H9 (cell line): ENCODE data around the gene DUSP28. TPM values are rescaled to one million over a fixed set of nuclear protein-coding genes. Genes with fewer than 3 reads are reported as not detected.

Experiments used
- DNase-seq: peaks from one replicate; pipeline ENCODE4 v3.0.0-alpha.2; 2017
- H2AFZ ChIP-seq: one replicate; pipeline ENCODE4 v1.6.1; 2013; ENCODE audit warnings: mild to moderate bottlenecking, low read length, control low read depth, moderate library complexity
- H2AK5ac ChIP-seq: 2 replicates; pipeline ENCODE4 v1.6.1; 2013; ENCODE audit warnings: low read length, control low read depth, mixed read lengths; ENCODE audit not compliant: insufficient read length
- H2BK120ac ChIP-seq: one replicate; pipeline ENCODE4 v1.6.1; 2013; ENCODE audit warnings: low read depth, mild to moderate bottlenecking, low read length, control low read depth, inconsistent platforms; ENCODE audit not compliant: poor library complexity, severe bottlenecking
- H2BK12ac ChIP-seq: 2 replicates; pipeline ENCODE4 v1.6.1; 2013; ENCODE audit warnings: low read length, control low read depth, mixed read lengths, low read depth; ENCODE audit not compliant: insufficient read length
- H2BK15ac ChIP-seq: 2 replicates; pipeline ENCODE4 v1.6.1; 2013; ENCODE audit warnings: low read depth, low read length, control low read depth
- H2BK20ac ChIP-seq: one replicate; pipeline ENCODE4 v1.6.1; 2013; ENCODE audit warnings: low read depth, mild to moderate bottlenecking, low read length, control low read depth, inconsistent platforms; ENCODE audit not compliant: poor library complexity, severe bottlenecking
- H2BK5ac ChIP-seq: 2 replicates; pipeline ENCODE4 v1.6.1; 2013; ENCODE audit warnings: low read length, control low read depth, mixed read lengths; ENCODE audit not compliant: insufficient read length
- H3K14ac ChIP-seq: 2 replicates; pipeline ENCODE4 v1.6.1; 2013; ENCODE audit warnings: low read length, control low read depth; ENCODE audit not compliant: insufficient read depth
- H3K18ac ChIP-seq: 2 replicates; pipeline ENCODE4 v1.6.1; 2013; ENCODE audit warnings: low read depth, mild to moderate bottlenecking, mixed read lengths, low read length, control low read depth; ENCODE audit not compliant: insufficient read length
- H3K23ac ChIP-seq: 2 replicates; pipeline ENCODE4 v1.6.1; 2013; ENCODE audit warnings: low read length, control low read depth, mixed read lengths, low read depth; ENCODE audit not compliant: insufficient read length
- H3K23me2 ChIP-seq: 2 replicates; pipeline ENCODE4 v1.6.1; 2013; ENCODE audit warnings: low read depth, mild to moderate bottlenecking, mixed read lengths, low read length, control low read depth; ENCODE audit not compliant: insufficient read length, poor library complexity, severe bottlenecking
- H3K27ac ChIP-seq: 2 replicates; pipeline ENCODE4 v1.5.1; 2013; ENCODE audit warnings: low read length, control low read depth, mixed read lengths, low read depth; ENCODE audit not compliant: insufficient read length
- H3K27me3 ChIP-seq: 2 replicates; pipeline ENCODE4 v1.6.1; 2013; ENCODE audit warnings: low read length, control low read depth, inconsistent platforms; ENCODE audit not compliant: insufficient read depth
- H3K4ac ChIP-seq: 2 replicates; pipeline ENCODE4 v1.6.1; 2013; ENCODE audit warnings: low read depth, mild to moderate bottlenecking, control low read depth, inconsistent platforms, low read length, moderate library complexity
- H3K4me1 ChIP-seq: 2 replicates; pipeline ENCODE4 v1.6.1; 2013; ENCODE audit warnings: low read length, control low read depth, inconsistent platforms; ENCODE audit not compliant: insufficient read depth
- H3K4me2 ChIP-seq: 2 replicates; pipeline ENCODE4 v1.6.1; 2013; ENCODE audit warnings: low read length, control low read depth, mixed read lengths; ENCODE audit not compliant: insufficient read length, insufficient read depth
- H3K56ac ChIP-seq: 2 replicates; pipeline ENCODE4 v1.6.1; 2013; ENCODE audit warnings: low read depth, mild to moderate bottlenecking, mixed read lengths, low read length, control low read depth; ENCODE audit not compliant: insufficient read length
- H3K79me1 ChIP-seq: 2 replicates; pipeline ENCODE4 v1.6.1; 2013; ENCODE audit warnings: low read depth, mild to moderate bottlenecking, moderate library complexity, low read length, control low read depth, inconsistent platforms; ENCODE audit not compliant: insufficient read depth, poor library complexity, severe bottlenecking
- H3K79me2 ChIP-seq: 2 replicates; pipeline ENCODE4 v1.6.1; 2013; ENCODE audit warnings: low read length, control low read depth, inconsistent platforms; ENCODE audit not compliant: insufficient read depth
- H3K9ac ChIP-seq: 2 replicates; pipeline ENCODE4 v1.6.1; 2013; ENCODE audit warnings: low read length, control low read depth, mixed read lengths; ENCODE audit not compliant: insufficient read length; ENCODE audit errors: extremely low read depth
- H3K9me3 ChIP-seq: one replicate; pipeline ENCODE4 v1.6.1; 2013; ENCODE audit warnings: low read depth, low read length, inconsistent platforms; ENCODE audit not compliant: control insufficient read depth
- H3T11ph ChIP-seq: one replicate; pipeline ENCODE4 v1.6.1; 2013; ENCODE audit warnings: mild to moderate bottlenecking, low read length, control low read depth, inconsistent platforms
- H4K20me1 ChIP-seq: one replicate; pipeline ENCODE4 v1.6.1; 2013; ENCODE audit not compliant: control insufficient read depth, insufficient read length, insufficient read depth
- H4K5ac ChIP-seq: 2 replicates; pipeline ENCODE4 v1.6.1; 2013; ENCODE audit warnings: low read depth, mild to moderate bottlenecking, mixed read lengths, low read length, control low read depth; ENCODE audit not compliant: insufficient read length
- H4K8ac ChIP-seq: replicated peaks from 2 replicates; pipeline ENCODE4 v1.6.1; 2013; ENCODE audit warnings: low read length, control low read depth, mixed read lengths, low read depth; ENCODE audit not compliant: insufficient read length
- H4K91ac ChIP-seq: 2 replicates; pipeline ENCODE4 v1.6.1; 2013; ENCODE audit warnings: low read depth, mild to moderate bottlenecking, moderate library complexity, mixed read lengths, low read length, control low read depth; ENCODE audit not compliant: insufficient read length
- H3K27ac Mint-ChIP-seq, 3 experiments: 2 replicates in 2 of 3; 3 replicates in 1 of 3; pipeline ENCODE4 v1.8.0; 2020 to 2021; ENCODE audit warnings: mixed read lengths in 3 of 3, mild to moderate bottlenecking in 1 of 3, moderate library complexity in 1 of 3
- H3K27me3 Mint-ChIP-seq: 2 replicates; pipeline ENCODE4 v1.8.0; 2021; ENCODE audit warnings: low read depth, mild to moderate bottlenecking, moderate library complexity, mixed read lengths
- H3K36me3 Mint-ChIP-seq, 3 experiments: 2 replicates in 2 of 3; 3 replicates in 1 of 3; pipeline ENCODE4 v1.8.0; 2020 to 2021; ENCODE audit warnings: low read depth in 3 of 3, mixed read lengths in 3 of 3; ENCODE audit not compliant: insufficient read depth in 1 of 3
- H3K4me1 Mint-ChIP-seq, 2 experiments: 2 replicates each; pipeline ENCODE4 v1.8.0; 2020; ENCODE audit warnings: mixed read lengths in 2 of 2
- H3K4me3 Mint-ChIP-seq, 2 experiments: 2 replicates in 1 of 2; 3 replicates in 1 of 2; pipeline ENCODE4 v1.8.0; 2020 to 2021; ENCODE audit warnings: mild to moderate bottlenecking in 2 of 2, mixed read lengths in 2 of 2, moderate library complexity in 1 of 2
- H3K9me3 Mint-ChIP-seq, 2 experiments: 2 replicates in 1 of 2; 3 replicates in 1 of 2; pipeline ENCODE4 v1.8.0; 2020; ENCODE audit warnings: mild to moderate bottlenecking in 2 of 2, mixed read lengths in 2 of 2, moderate library complexity in 1 of 2
- WGBS: extraction: QIAGEN DNeasy Blood & Tissue Kit; methylation state at CpG from one replicate; pipeline ENCODE4 v1.1.7; 2013; ENCODE audit warnings: missing lambda C conversion rate, low lambda C conversion rate, mixed read lengths; ENCODE audit not compliant: insufficient read length; ENCODE audit errors: extremely low coverage; 5-methylcytosine and 5-hydroxymethylcytosine counted together
- total RNA-seq: library from RNA; stranded (reverse); gene quantifications from 2 replicates; pipeline ENCODE4 v1.2.1, GENCODE V29; 2021
- TF ChIP-seq, protein P1 (sequence below): fragments of 200-600 bp; sonication (generic); conservative IDR thresholded peaks from 3 replicates; pipeline ENCODE4 v1.8.0; 2021; ENCODE audit warnings: antibody characterized with exemption, mild to moderate bottlenecking

The DUSP28 gene
- total RNA-seq, 1 experiment from 2014 or later = 1.6 TPM

DNA sequence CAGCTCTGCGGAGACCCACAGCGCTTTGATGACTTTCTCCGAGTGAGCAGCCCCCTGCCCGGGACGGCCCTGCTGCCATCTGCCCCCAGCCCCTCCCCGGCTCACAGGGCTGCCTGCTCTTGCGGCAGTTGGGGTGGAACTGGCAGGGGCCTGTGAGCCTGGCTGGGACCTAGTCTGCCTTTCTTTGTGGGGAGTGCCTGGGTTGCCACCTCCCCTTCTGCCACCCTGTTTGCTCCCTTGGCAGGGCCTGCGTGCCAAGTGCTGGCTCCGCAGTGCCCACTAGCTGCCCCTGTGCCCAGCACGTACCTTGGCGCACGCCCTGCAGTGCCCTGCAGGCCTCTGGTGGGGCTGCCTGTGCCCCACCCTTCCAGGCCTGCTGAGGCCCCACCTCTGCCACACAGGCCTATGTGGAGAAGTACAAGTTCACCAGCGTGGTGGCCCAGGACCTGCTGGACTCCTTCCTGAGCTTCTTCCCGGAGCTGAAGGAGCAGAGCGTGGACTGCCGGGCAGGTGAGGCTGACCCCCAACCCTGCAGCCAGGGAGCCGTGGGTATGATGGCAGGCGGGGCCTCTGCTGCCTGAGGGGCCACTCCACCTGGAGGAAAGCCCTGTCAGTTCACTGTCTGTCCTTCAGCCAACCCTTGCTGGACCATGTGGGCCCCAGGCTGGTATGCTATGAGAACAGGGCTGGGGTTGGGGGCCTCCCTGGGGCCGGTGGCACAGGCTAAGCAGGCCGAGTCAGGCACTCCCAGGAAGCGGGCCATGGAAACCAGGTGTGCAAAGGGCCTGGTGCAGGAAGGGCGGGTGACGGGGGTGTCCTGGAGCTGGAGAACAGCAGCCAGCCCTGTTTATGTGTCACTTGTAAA, 15.2 kb downstream of the DUSP28 start:
- Histone ChIP-seq H3K14ac (no peak overlapping the region), H3K27me3 (no peaks in the 10 kb centered on the region), H4K20me1 (no peaks in the 10 kb centered on the region), H3T11ph (no peak overlapping the region), H3K9me3 (no peaks in the 10 kb centered on the region), H2BK5ac (no peak overlapping the region), H3K18ac (no peak overlapping the region), H3K9ac (no peak overlapping the region), H3K56ac (no peak overlapping the region), H3K4me2 (no peak overlapping the region), H2AK5ac (no peak overlapping the region), H2BK120ac (no peak overlapping the region), H3K27ac (no peak overlapping the region), H4K5ac (no peak overlapping the region), H2BK12ac (no peak overlapping the region), H3K4ac (no peak overlapping the region), H2BK15ac (no peak overlapping the region), H2AFZ (no peak overlapping the region), H3K4me1 (no peaks in the 10 kb centered on the region), H4K8ac (no peak overlapping the region), H4K91ac (no peak overlapping the region), H3K79me1 (no peaks in the 10 kb centered on the region), H3K79me2 (no peaks in the 10 kb centered on the region), H3K23ac (no peak overlapping the region), H2BK20ac (no peak overlapping the region), H3K23me2 (no peaks in the 10 kb centered on the region)
- H3K9me3 Mint-ChIP-seq = no peaks in the 10 kb centered on the region
- H3K4me3 Mint-ChIP-seq = no peak overlapping the region
- H3K27ac Mint-ChIP-seq = no peak overlapping the region
- peaks cover 7 to 8% of the 10 kb centered on the region in 2 experiments for H3K4me1 Mint-ChIP-seq
- TF ChIP-seq, protein P1, sequence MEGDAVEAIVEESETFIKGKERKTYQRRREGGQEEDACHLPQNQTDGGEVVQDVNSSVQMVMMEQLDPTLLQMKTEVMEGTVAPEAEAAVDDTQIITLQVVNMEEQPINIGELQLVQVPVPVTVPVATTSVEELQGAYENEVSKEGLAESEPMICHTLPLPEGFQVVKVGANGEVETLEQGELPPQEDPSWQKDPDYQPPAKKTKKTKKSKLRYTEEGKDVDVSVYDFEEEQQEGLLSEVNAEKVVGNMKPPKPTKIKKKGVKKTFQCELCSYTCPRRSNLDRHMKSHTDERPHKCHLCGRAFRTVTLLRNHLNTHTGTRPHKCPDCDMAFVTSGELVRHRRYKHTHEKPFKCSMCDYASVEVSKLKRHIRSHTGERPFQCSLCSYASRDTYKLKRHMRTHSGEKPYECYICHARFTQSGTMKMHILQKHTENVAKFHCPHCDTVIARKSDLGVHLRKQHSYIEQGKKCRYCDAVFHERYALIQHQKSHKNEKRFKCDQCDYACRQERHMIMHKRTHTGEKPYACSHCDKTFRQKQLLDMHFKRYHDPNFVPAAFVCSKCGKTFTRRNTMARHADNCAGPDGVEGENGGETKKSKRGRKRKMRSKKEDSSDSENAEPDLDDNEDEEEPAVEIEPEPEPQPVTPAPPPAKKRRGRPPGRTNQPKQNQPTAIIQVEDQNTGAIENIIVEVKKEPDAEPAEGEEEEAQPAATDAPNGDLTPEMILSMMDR = no peak
- H3K27me3 Mint-ChIP-seq = no peaks in the 10 kb centered on the region
- WGBS = no CpG with 5 or more reads among the region's 23 CpGs
- DNase-seq = no peak
- no peaks in the 10 kb centered on the region for H3K36me3 Mint-ChIP-seq
